ENCODE measurements around the gene LIX1. TPM values are rescaled to one million over a fixed set of nuclear protein-coding genes. Genes with fewer than 3 reads are reported as not detected.

The LIX1 gene
- total RNA-seq, 1 experiment from 2014 or later = not detected

DNA sequence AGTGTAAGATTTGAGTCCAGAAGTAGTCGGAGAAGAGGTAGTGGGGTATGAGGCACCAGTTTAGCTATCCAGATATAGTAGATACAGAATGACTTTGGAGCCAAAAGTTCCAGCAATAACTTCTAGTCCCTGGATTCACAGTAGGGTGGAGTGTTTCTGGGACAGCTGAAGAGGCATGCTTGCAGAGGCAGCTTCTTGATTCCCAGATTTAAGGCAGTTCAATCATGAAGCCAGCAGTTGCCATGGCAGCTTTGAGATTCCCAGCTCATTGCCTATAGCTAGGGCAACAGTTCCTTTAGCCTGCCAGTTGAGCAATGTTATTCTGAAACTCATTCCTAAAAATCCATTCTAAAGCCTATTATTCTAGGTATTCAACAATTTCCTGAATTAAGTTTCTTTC lies 79.2 kb downstream of the LIX1 start:
- BruUV-seq (replicated peaks) = no TSS peak
- CTCF ChIA-PET = no interaction called here
- Mint-ChIP-seq H3K4me1 (ENCODE audit: insufficient read depth, unreplicated experiment) (no peaks in the 10 kb centered on the region), H3K9me3 (ENCODE audit: unreplicated experiment) (no peaks in the 10 kb centered on the region), H3K27ac (ENCODE audit: low read depth, unreplicated experiment) (no peak overlapping the region), H3K36me3 (ENCODE audit: insufficient read depth, unreplicated experiment) (no peaks in the 10 kb centered on the region), H3K27me3 (ENCODE audit: insufficient read depth, unreplicated experiment) (peaks cover 8% of the 10 kb centered on the region), H3K4me3 (ENCODE audit: unreplicated experiment) (no peak overlapping the region)
- intact Hi-C loops (cut with micrococcal nuclease) = no loop called here
- DNase-seq (ENCODE audit: unreplicated experiment) = no peak
- TF ChIP-seq, protein P1, sequence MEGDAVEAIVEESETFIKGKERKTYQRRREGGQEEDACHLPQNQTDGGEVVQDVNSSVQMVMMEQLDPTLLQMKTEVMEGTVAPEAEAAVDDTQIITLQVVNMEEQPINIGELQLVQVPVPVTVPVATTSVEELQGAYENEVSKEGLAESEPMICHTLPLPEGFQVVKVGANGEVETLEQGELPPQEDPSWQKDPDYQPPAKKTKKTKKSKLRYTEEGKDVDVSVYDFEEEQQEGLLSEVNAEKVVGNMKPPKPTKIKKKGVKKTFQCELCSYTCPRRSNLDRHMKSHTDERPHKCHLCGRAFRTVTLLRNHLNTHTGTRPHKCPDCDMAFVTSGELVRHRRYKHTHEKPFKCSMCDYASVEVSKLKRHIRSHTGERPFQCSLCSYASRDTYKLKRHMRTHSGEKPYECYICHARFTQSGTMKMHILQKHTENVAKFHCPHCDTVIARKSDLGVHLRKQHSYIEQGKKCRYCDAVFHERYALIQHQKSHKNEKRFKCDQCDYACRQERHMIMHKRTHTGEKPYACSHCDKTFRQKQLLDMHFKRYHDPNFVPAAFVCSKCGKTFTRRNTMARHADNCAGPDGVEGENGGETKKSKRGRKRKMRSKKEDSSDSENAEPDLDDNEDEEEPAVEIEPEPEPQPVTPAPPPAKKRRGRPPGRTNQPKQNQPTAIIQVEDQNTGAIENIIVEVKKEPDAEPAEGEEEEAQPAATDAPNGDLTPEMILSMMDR (IDR thresholded peaks at IDR 0.05; ENCODE audit: unreplicated experiment) = no peak
- POLR2A ChIA-PET = interaction anchor here (0.5 kb wide), 1 partner anchor 78 kb away, joined by 3 read pairs; no protein-coding TSS in a partner anchor

DNA sequence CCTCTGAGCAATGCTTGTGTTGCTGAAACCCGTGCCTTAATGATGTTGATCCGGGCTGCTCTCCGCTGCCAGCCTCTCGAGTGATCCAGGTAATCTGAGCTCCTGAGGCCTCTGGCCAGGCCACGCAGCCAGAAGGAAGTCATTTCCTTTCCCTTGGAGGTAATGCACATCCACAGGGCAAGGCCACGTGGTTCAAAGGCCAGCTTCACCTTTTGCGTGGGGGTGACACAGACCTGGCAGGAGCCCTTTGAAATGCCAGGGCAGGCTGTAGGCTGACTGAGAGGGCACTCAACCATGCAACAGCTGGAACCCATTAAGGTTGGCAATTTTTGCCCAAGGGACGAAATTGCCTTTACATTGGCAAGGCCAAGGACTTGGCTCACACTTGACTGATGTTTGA lies 80.4 kb downstream of the LIX1 start:
- intact Hi-C loops (cut with micrococcal nuclease) = no loop called here
- no peak for DNase-seq (ENCODE audit: unreplicated experiment)
- Mint-ChIP-seq H3K27ac (ENCODE audit: low read depth, unreplicated experiment) (no peak overlapping the region), H3K27me3 (ENCODE audit: insufficient read depth, unreplicated experiment) (peaks cover 20% of the 10 kb centered on the region), H3K4me1 (ENCODE audit: insufficient read depth, unreplicated experiment) (no peaks in the 10 kb centered on the region), H3K4me3 (ENCODE audit: unreplicated experiment) (no peak overlapping the region), H3K9me3 (ENCODE audit: unreplicated experiment) (no peaks in the 10 kb centered on the region), H3K36me3 (ENCODE audit: insufficient read depth, unreplicated experiment) (no peaks in the 10 kb centered on the region)
- ChIA-PET POLR2A (no interaction called here), CTCF (interaction anchor here (1.2 kb wide), 1 partner anchor 46 kb away, joined by 3 read pairs; no protein-coding TSS in a partner anchor)
- BruUV-seq (replicated peaks) = no TSS peak
- TF ChIP-seq, protein P1 (IDR thresholded peaks at IDR 0.05; ENCODE audit: unreplicated experiment) = no peak

GRCh38 chr5:97056263-97056662 lies 86.1 kb downstream of the LIX1 start:
- no peak for DNase-seq (ENCODE audit: unreplicated experiment)
- H3K36me3 Mint-ChIP-seq (ENCODE audit: insufficient read depth, unreplicated experiment) = no peaks in the 10 kb centered on the region
- TF ChIP-seq, protein P1 (IDR thresholded peaks at IDR 0.05; ENCODE audit: unreplicated experiment) = no peak
- H3K27me3 Mint-ChIP-seq (ENCODE audit: insufficient read depth, unreplicated experiment) = peaks cover 52% of the 10 kb centered on the region
- no peak overlapping the region for H3K4me3 Mint-ChIP-seq (ENCODE audit: unreplicated experiment)
- intact Hi-C loops (cut with micrococcal nuclease) = no loop called here
- BruUV-seq (replicated peaks) = no TSS peak
- CTCF ChIA-PET = no interaction called here
- H3K4me1 Mint-ChIP-seq (ENCODE audit: insufficient read depth, unreplicated experiment) = no peaks in the 10 kb centered on the region
- POLR2A ChIA-PET = interaction anchor here (0.7 kb wide), 1 partner anchor 44 kb away, joined by 3 read pairs; no protein-coding TSS in a partner anchor
- H3K9me3 Mint-ChIP-seq (ENCODE audit: unreplicated experiment) = peaks cover 18% of the 10 kb centered on the region
- no peak overlapping the region for H3K27ac Mint-ChIP-seq (ENCODE audit: low read depth, unreplicated experiment)

- TF ChIP-seq, protein P1 (IDR thresholded peaks at IDR 0.05; ENCODE audit: unreplicated experiment) = no peak
- Mint-ChIP-seq H3K9me3 (ENCODE audit: unreplicated experiment) (peaks cover 28% of the 10 kb centered on the region), H3K4me3 (ENCODE audit: unreplicated experiment) (no peak overlapping the region), H3K27me3 (ENCODE audit: insufficient read depth, unreplicated experiment) (peaks cover 44% of the 10 kb centered on the region), H3K4me1 (ENCODE audit: insufficient read depth, unreplicated experiment) (no peaks in the 10 kb centered on the region), H3K36me3 (ENCODE audit: insufficient read depth, unreplicated experiment) (no peaks in the 10 kb centered on the region), H3K27ac (ENCODE audit: low read depth, unreplicated experiment) (no peak overlapping the region)
- DNase-seq (ENCODE audit: unreplicated experiment) = no peak
- no TSS peak for BruUV-seq (replicated peaks)
- ChIA-PET POLR2A (interaction anchor here (0.7 kb wide), 1 partner anchor 100 kb away, joined by 3 read pairs; no protein-coding TSS in a partner anchor), CTCF (interaction anchor here (0.6 to 1.4 kb wide), 2 partner anchors 34 to 93 kb away, joined by 3 to 5 read pairs; partner anchors contain the start of gene LIX1)
- intact Hi-C loops (cut with micrococcal nuclease) = no loop called here
Observed at GRCh38 chr5:97049175-97049574, 93.2 kb downstream of the LIX1 start.
